Measurements from ENCODE around the gene SCTR. TPM values are rescaled to one million over a fixed set of nuclear protein-coding genes. Genes with fewer than 3 reads are reported as not detected.
A peak's percentile ranks its signal among the peaks of the same experiment; 100 is the strongest.

The SCTR gene
- total and polyA plus RNA-seq, 4 donors = 4.6 to 42.7 (median 28.0) TPM

- H3K36me3 ChIP-seq (ENCODE audit: control insufficient read depth in 4 of 4, insufficient read depth in 4 of 4, low read length in 4 of 4) = peaks cover 0 to 10% (median 3%) of the 10 kb centered on the region in 4 donors
- no peak for TF ChIP-seq CTCF (IDR thresholded peaks at IDR 0.05; ENCODE audit: control extremely low read depth, extremely low read depth)
- no peaks in the 10 kb centered on the region for H3K27me3 ChIP-seq (ENCODE audit: control insufficient read depth in 3 of 3, insufficient read depth in 3 of 3, low read length in 2 of 3)
- H3K4me3 ChIP-seq = no peak overlapping the region
- 73 to 86% methylated on average over 6 of the region's 6 CpGs for WGBS, 2 donors
- H3K27ac ChIP-seq (ENCODE audit: low read depth in 1 of 2, low read length in 1 of 2) = peak overlapping the region in 1 of 2 donors; percentile 57
- no peaks in the 10 kb centered on the region for H3K9me3 ChIP-seq (ENCODE audit: control insufficient read depth in 4 of 4, insufficient read depth in 3 of 4, low read length in 3 of 4)
- DNase-seq (no peak), ATAC-seq (ENCODE audit: insufficient read depth, low FRiP score) (no peak)
- H3K9ac ChIP-seq (ENCODE audit: insufficient read depth in 1 of 2, low read length in 2 of 2) = no peak overlapping the region
- peaks cover 0 to 32% (median 7%) of the 10 kb centered on the region in 5 donors for H3K4me1 ChIP-seq (ENCODE audit: control insufficient read depth in 5 of 5, insufficient read depth in 5 of 5, low read length in 5 of 5)
Observed at GRCh38 chr2:119434664-119435063, 89.6 kb downstream of the SCTR start.

GRCh38 chr2:119433636-119434327 lies 90.5 kb downstream of the SCTR start:
- WGBS, 2 donors = 70 to 75% methylated on average over 10 of the region's 10 CpGs
- peak overlapping the region in 1 of 2 donors; percentile 18 for H3K27ac ChIP-seq (ENCODE audit: low read depth in 1 of 2, low read length in 1 of 2)
- no peaks in the 10 kb centered on the region for H3K9me3 ChIP-seq (ENCODE audit: control insufficient read depth in 4 of 4, insufficient read depth in 3 of 4, low read length in 3 of 4)
- H3K4me1 ChIP-seq (ENCODE audit: control insufficient read depth in 5 of 5, insufficient read depth in 5 of 5, low read length in 5 of 5) = peaks cover 0 to 36% (median 7%) of the 10 kb centered on the region in 5 donors
- peaks cover 0 to 8% (median 2%) of the 10 kb centered on the region in 4 donors for H3K36me3 ChIP-seq (ENCODE audit: control insufficient read depth in 4 of 4, insufficient read depth in 4 of 4, low read length in 4 of 4)
- TF ChIP-seq CTCF (IDR thresholded peaks at IDR 0.05; ENCODE audit: control extremely low read depth, extremely low read depth) = no peak
- ATAC-seq (ENCODE audit: insufficient read depth, low FRiP score) = no peak
- DNase-seq = no peak
- H3K9ac ChIP-seq (ENCODE audit: insufficient read depth in 1 of 2, low read length in 2 of 2) = no peak overlapping the region
- no peaks in the 10 kb centered on the region for H3K27me3 ChIP-seq (ENCODE audit: control insufficient read depth in 3 of 3, insufficient read depth in 3 of 3, low read length in 2 of 3)
- no peak overlapping the region for H3K4me3 ChIP-seq

- H3K4me3 ChIP-seq = peak overlapping the region; percentile 34
- 82 to 88% methylated on average over 17 of the region's 17 CpGs for WGBS, 2 donors
- no peak overlapping the region for H3K9ac ChIP-seq (ENCODE audit: insufficient read depth in 1 of 2, low read length in 2 of 2)
- TF ChIP-seq CTCF (IDR thresholded peaks at IDR 0.05; ENCODE audit: control extremely low read depth, extremely low read depth) = no peak
- H3K9me3 ChIP-seq (ENCODE audit: control insufficient read depth in 4 of 4, insufficient read depth in 3 of 4, low read length in 3 of 4) = no peaks in the 10 kb centered on the region
- no peak for DNase-seq
- ATAC-seq (ENCODE audit: insufficient read depth, low FRiP score) = no peak
- H3K36me3 ChIP-seq (ENCODE audit: control insufficient read depth in 4 of 4, insufficient read depth in 4 of 4, low read length in 4 of 4) = peaks cover 0 to 5% (median 0%) of the 10 kb centered on the region in 4 donors
- no peaks in the 10 kb centered on the region for H3K27me3 ChIP-seq (ENCODE audit: control insufficient read depth in 3 of 3, insufficient read depth in 3 of 3, low read length in 2 of 3)
- H3K4me1 ChIP-seq (ENCODE audit: control insufficient read depth in 5 of 5, insufficient read depth in 5 of 5, low read length in 5 of 5) = peaks cover 0 to 36% (median 7%) of the 10 kb centered on the region in 5 donors
- H3K27ac ChIP-seq (ENCODE audit: low read depth in 1 of 2, low read length in 1 of 2) = peak overlapping the region in 1 of 2 donors; percentile 19
Observed at GRCh38 chr2:119432851-119433522, 91.3 kb downstream of the SCTR start.

All from lung (tissue), 12 donors.